ENCODE results near the gene CASQ2.

CASQ2 gene

DNA sequence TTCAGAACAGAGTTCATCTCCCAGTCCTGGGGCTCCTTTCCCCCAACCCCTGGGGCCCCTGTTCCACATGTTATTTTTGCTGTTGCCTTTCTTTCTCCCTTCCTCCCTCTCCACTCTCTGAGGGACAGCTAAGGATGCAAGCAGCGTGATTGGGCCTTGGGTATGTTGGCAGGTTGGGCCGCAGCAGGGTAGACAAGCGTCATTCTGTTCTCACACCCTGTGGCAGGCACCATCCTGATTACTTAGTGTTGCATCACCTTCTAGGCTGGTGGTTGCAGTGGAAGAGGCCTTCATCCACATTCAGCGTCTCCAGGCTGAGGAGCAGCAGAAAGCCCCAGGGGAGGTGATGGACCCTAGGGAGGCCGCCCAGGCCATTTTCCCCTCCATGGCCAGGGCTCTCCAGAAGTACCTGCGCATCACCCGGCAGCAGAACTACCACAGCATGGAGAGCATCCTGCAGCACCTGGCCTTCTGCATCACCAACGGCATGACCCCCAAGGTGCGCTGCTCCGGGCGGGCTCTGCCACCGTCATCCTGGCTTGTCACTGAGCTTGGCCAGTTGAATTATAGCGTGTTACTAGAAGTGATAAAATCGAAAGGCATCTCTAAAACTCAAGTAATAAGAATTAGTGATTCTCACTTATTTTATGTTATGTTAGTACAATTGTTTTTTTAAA lies 83.3 kb downstream of the CASQ2 start:
- no peak for DNase-seq

DNA sequence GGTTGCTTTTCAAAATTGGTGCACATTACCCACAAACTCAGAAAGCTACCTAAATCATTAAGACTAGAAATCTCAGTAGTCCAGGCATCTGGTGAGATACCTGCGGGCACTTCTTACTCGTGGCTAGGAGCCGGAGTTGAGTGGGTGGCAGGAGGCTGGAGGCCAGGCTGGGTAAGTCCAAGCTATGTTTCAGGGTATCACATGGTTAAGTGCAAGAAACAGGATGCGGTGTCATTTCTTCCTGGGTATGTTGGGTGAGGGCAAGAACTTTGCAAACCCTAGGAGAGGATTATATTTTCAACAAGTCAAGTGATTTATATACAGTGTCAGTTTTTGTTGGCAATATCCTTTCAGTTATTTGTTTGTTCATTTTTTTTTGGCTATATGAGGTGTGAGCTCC lies 85.7 kb downstream of the CASQ2 start:
- no peak for DNase-seq

- no peak for DNase-seq
Observed at GRCh38 chr1:115680730-115681111, 87.8 kb downstream of the CASQ2 start.

DNA sequence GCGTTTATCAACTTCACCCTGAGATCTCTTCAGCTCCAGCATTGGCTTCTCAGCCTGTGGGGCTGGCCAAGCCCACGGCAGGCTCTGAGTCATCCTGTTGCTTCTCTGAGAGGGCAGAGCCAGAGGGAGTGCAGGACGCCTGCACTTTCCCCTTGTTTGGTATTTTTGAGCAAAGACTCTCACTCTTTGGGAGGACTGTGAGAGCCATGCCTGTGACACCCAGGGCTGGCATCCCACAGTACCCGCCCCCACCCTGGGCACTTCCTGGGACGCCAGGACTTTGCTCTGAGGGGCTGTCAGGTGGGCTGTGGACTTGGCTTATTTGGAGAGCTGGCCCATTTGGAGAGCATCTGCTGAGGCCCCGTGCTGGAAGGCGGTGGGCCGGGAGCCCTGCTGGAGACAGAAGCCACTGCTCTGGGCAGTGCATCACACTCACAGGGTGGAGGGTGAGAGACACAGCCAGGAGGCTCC lies 89.3 kb downstream of the CASQ2 start:
- DNase-seq = no peak

DNA sequence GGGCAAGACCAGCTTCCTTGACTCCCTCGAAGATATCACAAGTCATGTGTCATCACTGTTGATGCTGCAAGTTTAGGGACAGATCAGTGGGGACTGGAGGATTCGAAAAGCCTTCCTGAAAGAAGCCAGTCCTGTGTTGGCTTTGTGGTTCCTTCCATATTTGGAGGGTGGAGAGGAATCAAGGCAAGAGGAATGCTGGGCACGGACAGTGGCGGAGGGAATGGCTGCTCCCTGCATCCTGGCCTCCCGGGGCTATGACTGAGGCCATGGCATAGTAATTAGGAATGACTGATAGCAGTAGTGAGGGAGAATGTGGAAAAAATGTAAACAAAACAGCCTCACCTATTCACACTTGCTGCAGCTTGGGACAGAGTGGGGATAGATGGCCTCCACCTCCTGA lies 90.4 kb downstream of the CASQ2 start:
- DNase-seq = no peak

GRCh38 chr1:115677565-115677964 lies 90.9 kb downstream of the CASQ2 start:
- DNase-seq = no peak

DNA sequence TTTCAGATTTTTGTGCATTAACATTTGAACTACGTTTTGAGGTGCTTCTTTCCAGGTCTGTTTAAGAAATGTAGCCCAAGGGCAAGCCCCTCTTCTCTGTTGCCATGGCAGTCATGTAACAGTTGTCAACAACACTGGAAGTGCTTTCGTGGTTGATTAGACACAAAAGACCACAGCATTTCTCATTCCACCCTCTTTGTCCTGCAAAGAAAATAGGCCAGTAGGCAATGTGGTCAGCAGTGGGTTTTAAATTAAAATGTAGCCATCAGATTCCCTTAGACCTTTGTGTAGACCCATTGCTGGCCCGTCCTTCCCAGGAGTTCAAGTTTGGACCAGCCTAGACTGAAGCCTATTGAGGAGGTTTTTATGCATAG lies 91.3 kb downstream of the CASQ2 start:
- no peak for DNase-seq

DNA sequence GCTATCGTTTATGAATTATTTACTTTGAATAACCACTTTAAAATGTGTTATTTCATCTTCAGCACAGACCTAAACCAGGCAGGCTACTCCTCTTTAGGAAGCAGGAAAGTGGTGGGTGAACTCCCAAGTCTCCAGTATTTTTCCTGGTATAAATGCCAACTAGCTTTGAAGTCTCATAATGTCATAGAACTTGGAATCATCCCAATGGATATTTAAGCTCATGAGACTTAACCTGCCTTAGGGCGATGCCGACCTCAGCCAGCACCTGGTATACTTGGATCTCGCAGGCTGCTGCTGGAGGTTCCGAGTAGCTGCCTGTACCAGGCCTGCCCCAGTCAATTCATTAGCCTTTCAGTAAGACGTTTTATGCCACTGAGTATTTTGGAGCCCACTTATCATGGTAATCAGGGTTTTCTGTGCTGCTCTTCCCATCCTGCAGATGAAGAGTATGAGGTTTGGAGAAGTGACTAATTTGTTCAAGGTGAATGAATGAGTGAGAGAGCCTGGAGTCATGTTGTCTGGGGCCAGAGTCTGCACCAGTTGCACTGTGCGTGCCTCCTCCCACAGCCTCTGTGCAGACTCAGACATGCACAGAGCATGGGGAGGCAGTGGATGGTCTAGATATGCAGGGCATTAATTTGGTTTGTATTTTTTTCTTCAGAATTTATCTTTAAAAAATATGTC lies 91.9 kb downstream of the CASQ2 start:
- no peak for DNase-seq

- no peak for DNase-seq
Observed at GRCh38 chr1:115672224-115673009, 96.1 kb downstream of the CASQ2 start.

GRCh38 chr1:115671176-115671934 lies 97.2 kb downstream of the CASQ2 start:
- DNase-seq = no peak

- no peak for DNase-seq
Observed at GRCh38 chr1:115670476-115671175, 97.9 kb downstream of the CASQ2 start.

- no peak for DNase-seq
Observed at GRCh38 chr1:115669886-115670285, 98.6 kb downstream of the CASQ2 start.

GRCh38 chr1:115669002-115669673 lies 99.4 kb downstream of the CASQ2 start:
- no peak for DNase-seq

- no peak for DNase-seq
Observed at GRCh38 chr1:115668579-115668978, 99.9 kb downstream of the CASQ2 start.

- DNase-seq = no peak
Observed at GRCh38 chr1:115666702-115667101, 101.8 kb downstream of the CASQ2 start.

DNA sequence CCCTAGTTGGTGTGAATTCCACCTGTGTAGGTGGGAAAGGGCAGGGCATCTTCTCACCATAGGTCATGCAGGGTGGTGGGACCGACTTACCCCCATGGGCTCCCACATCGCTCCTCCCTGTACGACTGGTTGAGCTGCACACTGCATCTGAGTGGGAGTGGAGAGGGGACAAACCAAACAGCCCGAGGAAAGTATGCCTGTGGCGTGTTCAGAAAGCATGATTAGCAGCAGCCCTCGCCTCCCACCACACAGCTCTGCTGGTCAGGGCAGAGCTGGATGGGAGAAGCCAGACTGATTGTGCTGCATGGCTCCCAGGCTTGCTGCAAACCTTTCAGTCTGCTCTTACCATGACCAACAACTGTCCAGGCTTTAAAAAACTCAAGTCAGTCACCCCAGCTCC lies 102.3 kb downstream of the CASQ2 start:
- DNase-seq = no peak

GRCh38 chr1:115665319-115666096 lies 103.0 kb downstream of the CASQ2 start:
- DNase-seq = no peak

- DNase-seq = no peak
Observed at GRCh38 chr1:115661157-115661556, 107.4 kb downstream of the CASQ2 start.

GRCh38 chr1:115660151-115660550 lies 108.4 kb downstream of the CASQ2 start:
- no peak for DNase-seq

GRCh38 chr1:115658646-115659045 lies 109.9 kb downstream of the CASQ2 start:
- no peak for DNase-seq

- DNase-seq = no peak
Observed at GRCh38 chr1:115656461-115657077, 111.9 kb downstream of the CASQ2 start.

All from activated CD8-positive, alpha-beta memory T cell treated with anti-CD3 and anti-CD28 coated beads, Interleukin-2, amount 50 U/mL, for 48 hours (primary cell).